Activated B cell treated with CpG ODN at 0.5 μM for 24 hours (primary cell): ENCODE results near the gene ZNF774. TPM values are rescaled to one million over a fixed set of nuclear protein-coding genes. Genes with fewer than 3 reads are reported as not detected.
A peak's percentile ranks its signal among the peaks of the same experiment; 100 is the strongest.

Source experiments
- ATAC-seq: fragments of 200-7000 bp; cut with Tn5 transposase; one replicate; pipeline ENCODE4 v1.10.0; 2021; ENCODE audit warnings: low read depth, mild to moderate bottlenecking, moderate library complexity
- CTCF ChIA-PET: fragments of 350-600 bp; sonication (Branson Sonifier 250); formaldehyde crosslinking; loops from one replicate; lab custom pipeline; 2021; ENCODE audit warnings: antibody characterized with exemption; lab: Charles Lee
- POLR2A ChIA-PET: fragments of 350-600 bp; sonication (Branson Sonifier 250); formaldehyde crosslinking; loops from one replicate; lab custom pipeline; 2021; ENCODE audit warnings: antibody characterized with exemption; lab: Charles Lee
- DNase-seq: peaks from one replicate; pipeline ENCODE4 v3.0.0; 2022
- H3K27ac Mint-ChIP-seq: one replicate; pipeline ENCODE4 v1.8.0; 2020; ENCODE audit warnings: mixed read lengths
- H3K27me3 Mint-ChIP-seq: one replicate; pipeline ENCODE4 v1.8.0; 2021; ENCODE audit warnings: mixed read lengths
- H3K36me3 Mint-ChIP-seq: one replicate; pipeline ENCODE4 v1.8.0; 2021; ENCODE audit warnings: low read depth, mixed read lengths
- H3K4me1 Mint-ChIP-seq: one replicate; pipeline ENCODE4 v1.8.0; 2021; ENCODE audit warnings: mixed read lengths
- H3K4me3 Mint-ChIP-seq: one replicate; pipeline ENCODE4 v1.8.0; 2020; ENCODE audit warnings: mild to moderate bottlenecking, mixed read lengths
- H3K9me3 Mint-ChIP-seq: one replicate; pipeline ENCODE4 v1.8.0; 2020; ENCODE audit warnings: mixed read lengths
- intact Hi-C: fragments of 100-400 bp; cut with micrococcal nuclease; formaldehyde crosslinking; loops from one replicate; pipeline ENCODE4 v1.15.1; 2024
- total RNA-seq: library from RNA; stranded (reverse); gene quantifications from 2 replicates; pipeline ENCODE4 v1.2.3, GENCODE V29; 2022
- TF ChIP-seq, protein P1 (sequence below): fragments of 200-600 bp; IDR thresholded peaks from one replicate; pipeline ENCODE4 v1.8.0; 2022; ENCODE audit warnings: antibody characterized with exemption, mild to moderate bottlenecking

Gene ZNF774
- total RNA-seq, 1 donor from 2014 or later = 1.3 TPM

DNA sequence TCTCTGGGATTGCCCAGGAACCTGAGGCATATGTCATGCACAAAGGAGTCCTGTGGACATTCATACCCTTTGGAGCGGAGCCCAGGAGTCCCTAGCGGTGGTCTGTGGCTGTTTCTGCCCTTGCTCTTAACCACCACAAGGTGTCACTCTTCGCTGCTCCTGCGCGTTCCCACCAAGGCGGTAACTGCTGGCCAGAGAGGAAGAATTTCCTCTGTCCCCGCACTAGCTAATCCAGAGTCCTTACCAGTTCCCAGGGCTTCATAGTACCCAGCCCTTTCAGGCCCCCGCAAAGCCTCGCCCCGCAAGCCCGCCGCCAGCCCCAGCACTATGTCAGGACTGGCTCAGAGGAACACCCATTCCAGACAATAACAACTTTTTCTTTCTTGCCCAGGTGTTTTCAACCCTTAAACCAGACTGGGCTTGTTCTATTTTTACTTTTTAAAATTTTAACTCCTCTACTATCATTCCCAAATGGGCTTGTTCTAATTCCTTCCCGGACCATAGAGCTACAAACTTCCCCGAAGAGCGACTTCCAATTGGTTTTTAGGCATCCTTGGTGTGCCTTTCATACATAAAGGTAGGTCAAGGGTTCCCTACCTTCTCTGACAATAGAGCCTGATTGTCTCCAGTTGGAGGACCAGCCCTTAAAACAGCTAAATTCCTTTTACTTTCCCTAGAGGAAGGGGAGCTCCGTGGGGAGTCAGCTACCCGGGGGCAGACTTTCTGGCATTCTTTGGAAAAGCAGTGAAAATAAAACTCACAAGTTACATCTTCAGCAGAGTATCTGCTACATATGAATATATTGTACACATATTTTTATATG, 31.8 kb upstream of the ZNF774 start:
- H3K27ac Mint-ChIP-seq = no peak overlapping the region
- ChIA-PET POLR2A (no interaction called here), CTCF (interaction anchor here (0.6 to 5.1 kb wide), 41 partner anchors 9 to 951 kb away, joined by 3 to 77 read pairs (median 4); partner anchors contain the start of genes HDDC3 and UNC45A)
- DNase-seq (peak; percentile 42), ATAC-seq (peak; percentile 100)
- peak overlapping the region; percentile 5 for H3K4me3 Mint-ChIP-seq
- H3K36me3 Mint-ChIP-seq = no peaks in the 10 kb centered on the region
- TF ChIP-seq, protein P1, sequence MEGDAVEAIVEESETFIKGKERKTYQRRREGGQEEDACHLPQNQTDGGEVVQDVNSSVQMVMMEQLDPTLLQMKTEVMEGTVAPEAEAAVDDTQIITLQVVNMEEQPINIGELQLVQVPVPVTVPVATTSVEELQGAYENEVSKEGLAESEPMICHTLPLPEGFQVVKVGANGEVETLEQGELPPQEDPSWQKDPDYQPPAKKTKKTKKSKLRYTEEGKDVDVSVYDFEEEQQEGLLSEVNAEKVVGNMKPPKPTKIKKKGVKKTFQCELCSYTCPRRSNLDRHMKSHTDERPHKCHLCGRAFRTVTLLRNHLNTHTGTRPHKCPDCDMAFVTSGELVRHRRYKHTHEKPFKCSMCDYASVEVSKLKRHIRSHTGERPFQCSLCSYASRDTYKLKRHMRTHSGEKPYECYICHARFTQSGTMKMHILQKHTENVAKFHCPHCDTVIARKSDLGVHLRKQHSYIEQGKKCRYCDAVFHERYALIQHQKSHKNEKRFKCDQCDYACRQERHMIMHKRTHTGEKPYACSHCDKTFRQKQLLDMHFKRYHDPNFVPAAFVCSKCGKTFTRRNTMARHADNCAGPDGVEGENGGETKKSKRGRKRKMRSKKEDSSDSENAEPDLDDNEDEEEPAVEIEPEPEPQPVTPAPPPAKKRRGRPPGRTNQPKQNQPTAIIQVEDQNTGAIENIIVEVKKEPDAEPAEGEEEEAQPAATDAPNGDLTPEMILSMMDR = no peak
- H3K4me1 Mint-ChIP-seq = peaks cover 2% of the 10 kb centered on the region
- H3K9me3 Mint-ChIP-seq = no peaks in the 10 kb centered on the region
- no peaks in the 10 kb centered on the region for H3K27me3 Mint-ChIP-seq
- intact Hi-C loops = loop anchor here (1.0 to 5.0 kb wide), 7 partner anchors 112 to 729 kb away; partner anchors contain the start of gene UNC45A

DNA sequence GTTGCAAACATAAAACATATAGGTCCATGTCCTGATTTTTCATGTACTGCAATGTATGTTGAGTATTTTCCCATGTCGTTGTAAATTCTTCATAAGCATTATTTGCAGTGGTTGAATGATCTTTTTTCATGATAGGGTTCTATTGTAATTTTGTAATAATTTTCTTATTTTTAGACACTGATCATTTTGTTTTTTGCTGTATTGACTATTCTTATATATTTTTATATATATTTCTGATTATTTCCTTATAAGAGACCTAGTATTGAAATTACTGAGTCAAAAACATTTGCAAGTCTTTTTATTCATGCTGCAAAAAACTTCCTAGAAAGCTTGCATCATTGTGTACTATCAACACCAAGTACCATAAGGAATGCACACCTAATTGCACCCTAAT, 31.2 kb upstream of the ZNF774 start:
- POLR2A ChIA-PET = no interaction called here
- ATAC-seq (no peak), DNase-seq (no peak)
- Mint-ChIP-seq H3K4me3 (no peak overlapping the region), H3K27ac (no peak overlapping the region), H3K36me3 (no peaks in the 10 kb centered on the region), H3K27me3 (no peaks in the 10 kb centered on the region), H3K9me3 (no peaks in the 10 kb centered on the region), H3K4me1 (peaks cover 2% of the 10 kb centered on the region)
- intact Hi-C loops = loop anchor here (1.0 to 5.0 kb wide), 7 partner anchors 111 to 728 kb away; partner anchors contain the start of gene UNC45A
- TF ChIP-seq, protein P1 = no peak
- CTCF ChIA-PET = interaction anchor here (0.7 to 5.1 kb wide), 21 partner anchors 8 to 712 kb away, joined by 3 to 77 read pairs (median 4); no protein-coding TSS in a partner anchor

DNA sequence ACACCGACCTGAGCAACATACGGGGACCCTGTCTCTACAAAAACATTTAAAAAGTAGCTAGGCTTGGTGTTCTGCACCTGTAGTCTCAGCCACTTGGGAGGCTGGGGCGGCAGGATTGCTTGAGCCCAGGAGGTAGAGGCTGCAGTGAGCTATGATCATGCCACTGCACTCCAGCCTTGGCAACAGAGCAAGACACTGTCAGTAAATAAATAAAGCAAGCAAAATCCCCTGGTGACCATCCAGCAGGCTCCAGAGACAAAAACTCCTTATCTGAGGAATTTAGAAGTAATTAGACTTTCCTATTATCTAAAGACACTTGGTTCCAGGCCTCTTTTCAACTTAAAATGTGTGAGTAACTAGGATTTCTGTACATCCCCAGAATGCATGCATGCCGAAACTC, 29.5 kb upstream of the ZNF774 start:
- CTCF ChIA-PET = no interaction called here
- POLR2A ChIA-PET = interaction anchor here (0.7 to 0.9 kb wide), 2 partner anchors 17 to 280 kb away, joined by 3 to 4 read pairs; no protein-coding TSS in a partner anchor
- Mint-ChIP-seq H3K36me3 (no peaks in the 10 kb centered on the region), H3K9me3 (no peaks in the 10 kb centered on the region), H3K4me1 (peaks cover 2% of the 10 kb centered on the region), H3K27me3 (no peaks in the 10 kb centered on the region), H3K4me3 (no peak overlapping the region), H3K27ac (no peak overlapping the region)
- no peak for DNase-seq
- TF ChIP-seq, protein P1 = no peak
- ATAC-seq = no peak
- intact Hi-C loops = loop anchor here (5.0 kb wide), 1 partner anchor 110 kb away; no protein-coding TSS in a partner anchor

DNA sequence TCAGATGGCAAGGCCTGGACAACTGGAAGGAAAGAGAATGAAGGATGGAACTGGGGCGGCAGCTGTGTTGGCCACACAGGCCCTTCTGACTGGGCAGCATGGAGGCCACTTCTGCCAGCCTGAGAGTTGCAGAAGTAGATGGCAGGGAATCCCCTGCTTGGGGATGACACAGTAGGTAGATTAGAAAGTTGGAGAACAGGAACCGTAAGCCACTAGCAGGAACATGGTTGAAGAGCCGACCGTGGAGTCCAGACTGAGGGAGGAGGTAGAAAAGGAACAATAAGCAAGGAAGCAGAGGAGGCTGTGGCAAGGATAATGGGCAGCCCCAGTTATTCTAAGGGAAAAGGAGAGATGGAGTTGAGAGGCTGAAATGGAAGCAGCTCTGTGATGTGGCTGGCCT, 26.4 kb upstream of the ZNF774 start:
- Mint-ChIP-seq H3K27me3 (no peaks in the 10 kb centered on the region), H3K4me3 (no peak overlapping the region), H3K9me3 (no peaks in the 10 kb centered on the region), H3K27ac (no peak overlapping the region), H3K36me3 (no peaks in the 10 kb centered on the region), H3K4me1 (no peaks in the 10 kb centered on the region)
- TF ChIP-seq, protein P1 = no peak
- intact Hi-C loops = no loop called here
- ChIA-PET CTCF (interaction anchor here (0.6 kb wide), 1 partner anchor 14 kb away, joined by 3 read pairs; no protein-coding TSS in a partner anchor), POLR2A (no interaction called here)
- DNase-seq (no peak), ATAC-seq (no peak)

DNA sequence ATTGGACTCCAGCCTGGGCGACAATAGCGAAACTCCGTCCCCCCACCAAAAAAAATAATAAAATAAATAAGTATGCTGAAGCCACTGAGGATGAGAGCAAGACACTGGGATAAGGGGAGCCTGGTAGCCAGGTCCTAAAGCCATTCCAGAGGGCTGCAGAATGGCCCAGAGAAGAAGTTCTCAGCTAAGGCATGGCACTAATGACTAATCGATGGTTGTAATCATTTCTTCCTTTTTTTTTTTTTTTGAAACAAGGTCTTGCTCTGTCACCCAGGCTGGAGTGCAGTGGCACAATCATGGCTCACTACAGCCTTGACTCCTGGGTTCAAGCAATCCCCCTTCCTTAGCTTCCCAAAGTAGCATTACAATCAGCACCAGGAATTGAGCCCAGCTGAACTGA, 25.6 kb upstream of the ZNF774 start:
- no peaks in the 10 kb centered on the region for H3K27me3 Mint-ChIP-seq
- POLR2A ChIA-PET = no interaction called here
- ATAC-seq (no peak), DNase-seq (no peak)
- no peak overlapping the region for H3K27ac Mint-ChIP-seq
- H3K9me3 Mint-ChIP-seq = no peaks in the 10 kb centered on the region
- TF ChIP-seq, protein P1 = no peak
- no peaks in the 10 kb centered on the region for H3K4me1 Mint-ChIP-seq
- no peak overlapping the region for H3K4me3 Mint-ChIP-seq
- H3K36me3 Mint-ChIP-seq = no peaks in the 10 kb centered on the region
- CTCF ChIA-PET = no interaction called here
- intact Hi-C loops = no loop called here
